NT2/D1 (cell line): ENCODE data around the gene FNIP1.

Experiments
- SUZ12 ChIP-seq: IDR thresholded peaks from 2 replicates; pipeline ENCODE4 v1.6.1; 2011; ENCODE audit not compliant: insufficient read length, insufficient read depth; ENCODE audit errors: extremely low read depth
- YY1 ChIP-seq: IDR thresholded peaks from 2 replicates; pipeline ENCODE4 v1.6.1; 2011; ENCODE audit not compliant: insufficient read length, insufficient read depth

DNA sequence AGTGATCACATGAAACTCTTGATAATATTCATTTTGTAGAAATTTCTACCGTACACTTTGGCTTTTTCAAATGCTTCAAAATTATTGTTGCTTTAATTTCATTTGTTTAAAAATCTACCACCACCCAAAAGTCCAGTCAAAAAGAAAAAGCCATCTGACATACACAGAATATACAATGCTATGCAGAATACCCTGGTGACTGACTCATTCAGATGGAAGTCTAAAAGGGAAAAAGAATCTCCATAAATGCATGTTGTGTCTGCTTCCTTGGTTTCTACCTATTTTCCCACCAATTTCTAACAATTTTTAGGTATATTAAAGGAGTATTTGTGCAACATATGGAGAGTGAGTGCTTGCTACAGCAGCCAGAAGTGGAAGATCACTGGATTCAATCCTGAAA lies 152.4 kb downstream of the FNIP1 start:
- no peak for TF ChIP-seq YY1
- TF ChIP-seq SUZ12: no peak
